Measurements from ENCODE around the gene RASEF.
"Not testable (repeated sequence)": the region's sequence is repeated elsewhere in the genome, so short reads cannot be mapped to it uniquely, and the experiment has no call there.

Gene RASEF

DNA sequence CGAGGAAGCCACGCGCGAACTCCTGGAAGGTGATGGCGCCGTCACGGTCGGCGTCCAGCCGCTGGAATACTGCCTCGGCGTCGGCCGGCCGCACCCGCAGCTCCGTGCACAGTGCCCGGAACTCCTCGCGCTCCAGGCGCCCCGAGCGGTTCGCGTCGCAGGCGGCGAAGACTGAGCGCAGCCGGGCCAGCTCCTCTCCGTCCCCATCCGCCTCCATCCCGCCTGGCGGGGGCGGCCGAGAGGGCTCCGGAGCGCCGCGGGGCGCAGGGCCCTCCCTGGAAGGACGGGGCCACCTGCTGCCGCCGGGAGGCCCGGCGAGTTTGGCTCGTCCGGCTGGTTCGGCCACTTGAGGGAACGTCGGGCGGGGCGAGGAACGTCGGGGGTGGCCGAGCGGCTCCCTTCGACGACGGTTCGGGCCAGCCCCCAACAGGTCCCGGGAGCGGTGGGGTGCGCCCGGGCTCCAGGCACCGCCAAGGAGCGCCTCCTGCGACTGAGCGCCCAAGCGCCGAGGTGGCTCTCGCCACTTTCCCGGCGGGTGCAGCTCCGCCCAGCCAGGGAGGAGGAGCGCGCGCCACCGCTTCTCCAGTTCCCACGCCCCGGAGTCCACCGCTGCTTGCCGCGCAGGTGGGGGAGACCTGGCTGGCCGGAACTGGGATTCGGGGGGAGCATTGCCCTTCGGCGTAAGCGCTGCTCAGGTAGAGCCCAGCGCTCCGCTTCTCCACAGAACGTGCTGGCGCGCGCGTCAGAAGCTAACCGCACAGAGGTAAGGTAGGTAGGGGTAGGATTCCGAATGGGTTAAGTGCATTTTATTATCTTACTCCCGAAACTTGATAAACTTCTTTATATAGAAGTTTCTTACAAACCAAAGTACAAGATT lies at the start of gene RASEF:
Gene RASEF (minus strand): TSS at position 492 of the 877 bp plus-strand sequence. CDS start 275 bp downstream, at position 217.
- no peak for DNase-seq

DNA sequence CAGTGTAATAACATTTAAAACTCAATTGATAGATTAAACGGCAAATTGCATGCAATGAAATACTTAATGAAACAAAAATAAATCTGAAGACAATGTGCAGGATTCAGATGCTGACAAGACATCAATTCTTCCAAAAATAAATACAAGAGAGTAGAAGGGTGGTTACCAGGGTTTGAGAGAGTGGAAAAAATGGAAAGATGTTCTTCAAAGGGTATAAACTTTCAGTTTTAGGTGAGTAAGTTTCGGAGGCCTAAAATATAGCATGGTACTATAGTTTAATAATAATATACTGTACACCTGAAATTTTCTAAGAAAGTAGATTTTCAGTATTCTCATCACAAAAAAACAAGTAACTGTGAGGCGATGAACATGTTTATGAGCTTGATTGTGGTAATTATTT lies 48.2 kb upstream of the RASEF start:
- DNase-seq = no peak

DNA sequence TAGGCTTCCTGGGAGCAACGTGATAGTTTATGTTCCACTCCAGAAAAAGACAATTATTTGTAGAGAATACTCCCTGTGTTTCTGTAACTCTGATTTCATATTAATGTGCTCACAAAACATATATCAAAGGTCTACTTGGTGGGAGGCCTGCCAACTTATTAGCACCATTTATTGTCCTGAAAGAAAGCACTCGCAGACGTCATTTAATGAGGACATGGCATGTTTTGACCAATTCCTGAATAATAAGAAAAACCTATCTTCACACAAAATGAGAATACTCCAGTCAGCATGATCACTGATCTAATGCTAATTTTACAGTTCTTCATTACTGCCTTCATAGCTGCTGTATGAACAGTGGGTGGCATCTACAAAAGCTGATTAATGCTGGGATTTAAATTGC lies 46.4 kb upstream of the RASEF start:
- no peak for DNase-seq

DNA sequence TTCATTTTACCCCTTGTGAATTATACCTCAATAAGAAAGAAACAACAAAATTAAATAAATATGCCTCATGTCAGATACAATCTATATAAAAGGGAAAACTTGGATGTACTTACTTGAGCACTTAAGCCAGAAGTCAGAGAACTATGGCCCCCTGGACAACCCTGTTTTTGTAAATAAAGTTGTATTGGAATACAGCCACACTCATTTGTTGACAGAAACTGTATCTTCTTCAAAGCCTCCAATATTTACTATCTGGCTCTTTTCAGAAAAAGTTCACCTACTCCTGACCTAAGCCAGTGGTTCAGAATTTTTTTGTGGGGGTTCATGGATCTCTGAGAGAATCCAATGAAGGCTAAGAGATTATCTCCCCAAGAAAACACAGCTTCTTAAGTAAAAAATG lies 45.3 kb upstream of the RASEF start:
- no peak for DNase-seq

DNA sequence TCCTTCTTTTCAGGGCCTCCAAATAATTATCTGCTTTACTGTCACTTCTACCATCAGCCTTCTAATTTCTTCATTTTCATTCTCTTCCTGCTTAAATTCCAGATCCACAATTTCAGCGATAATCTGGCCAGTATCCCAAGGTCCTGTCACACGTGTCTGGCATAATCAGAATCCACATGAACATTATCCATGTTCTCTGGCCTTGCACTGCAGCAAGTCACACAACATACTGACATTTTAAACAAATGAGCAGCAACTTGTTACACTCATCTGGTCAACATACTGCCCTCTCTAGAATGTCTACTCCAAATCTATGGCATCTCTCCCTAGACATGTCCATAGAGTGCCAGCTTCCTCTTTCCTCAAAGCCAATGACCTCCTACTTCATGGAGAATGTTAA lies 43.8 kb upstream of the RASEF start:
- no peak for DNase-seq

DNA sequence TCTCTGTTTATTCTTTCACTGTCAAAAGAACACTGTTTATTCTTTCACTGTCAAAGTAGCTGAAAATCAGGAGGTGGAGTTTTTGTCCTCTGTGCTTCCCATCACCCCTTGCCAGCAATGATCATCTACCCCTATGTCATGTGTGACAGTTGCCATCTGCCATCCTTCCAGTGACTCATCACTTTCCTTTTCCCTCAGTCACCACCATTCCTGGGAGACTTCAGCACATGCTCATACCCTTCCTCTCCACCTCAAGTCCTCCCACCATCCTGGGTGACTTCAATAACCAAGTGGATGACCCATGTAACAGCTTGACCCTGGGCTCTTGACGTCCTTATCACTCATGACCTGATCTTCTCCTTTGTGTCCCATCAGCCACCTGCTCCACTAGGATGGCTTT lies 43.3 kb upstream of the RASEF start:
- DNase-seq = no peak

DNA sequence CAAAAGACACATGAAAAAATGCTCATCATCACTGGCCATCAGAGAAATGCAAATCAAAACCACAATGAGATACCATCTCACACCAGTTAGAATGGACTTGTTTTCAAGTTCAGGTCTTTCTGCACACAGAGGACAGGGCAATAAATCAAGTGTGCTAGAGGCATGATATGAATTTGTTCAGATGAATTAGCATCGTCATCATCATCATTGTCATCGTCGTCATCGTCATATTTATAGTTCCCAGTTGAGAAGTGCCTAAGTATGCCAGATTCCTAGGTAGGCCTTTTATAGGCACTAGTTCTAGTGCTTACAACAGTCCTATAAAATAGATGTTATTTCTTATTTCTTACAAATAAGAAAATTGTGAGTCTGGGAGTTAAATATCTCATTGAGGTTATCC lies 34.7 kb upstream of the RASEF start:
- no peak for DNase-seq

DNA sequence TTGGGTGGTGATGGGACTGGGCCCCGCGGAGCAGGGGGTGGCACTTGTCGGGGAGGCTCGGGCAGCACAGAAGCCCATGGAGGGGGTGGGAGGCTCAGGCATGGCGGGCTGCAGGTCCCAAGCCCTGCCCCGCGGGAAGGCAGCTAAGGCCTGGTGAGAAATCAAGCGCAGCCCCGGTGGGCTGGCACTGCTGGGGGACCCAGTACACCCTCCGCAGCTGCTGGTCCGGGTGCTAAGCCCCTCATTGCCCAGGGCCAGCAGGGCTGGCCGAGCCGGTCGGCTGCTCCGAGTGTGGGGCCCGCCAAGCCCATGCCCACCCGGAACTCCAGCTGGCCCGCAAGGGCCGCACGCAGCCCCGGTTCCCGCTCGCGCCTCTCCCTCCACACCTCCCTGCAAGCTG lies 30.4 kb upstream of the RASEF start:
- not testable (repeated sequence) for DNase-seq

DNA sequence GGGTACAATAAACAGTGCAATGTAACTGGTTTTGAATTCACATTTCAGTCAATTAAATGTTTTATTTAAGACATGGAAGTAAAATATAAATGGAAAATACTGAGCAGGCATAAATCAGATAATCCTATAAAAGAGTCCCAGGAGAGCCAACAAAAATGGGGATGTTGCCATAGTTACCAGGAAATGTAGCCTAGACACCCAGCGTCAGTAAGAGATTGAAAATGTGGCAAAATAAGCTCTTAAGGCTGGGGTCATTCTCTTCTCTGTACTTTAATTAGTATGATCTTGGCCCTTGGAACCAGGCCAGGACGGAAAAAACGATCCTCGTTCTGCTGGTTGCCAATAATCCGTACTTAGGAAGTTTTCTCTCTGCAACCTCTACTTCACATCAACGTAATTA lies 18.9 kb upstream of the RASEF start:
- DNase-seq = no peak

DNA sequence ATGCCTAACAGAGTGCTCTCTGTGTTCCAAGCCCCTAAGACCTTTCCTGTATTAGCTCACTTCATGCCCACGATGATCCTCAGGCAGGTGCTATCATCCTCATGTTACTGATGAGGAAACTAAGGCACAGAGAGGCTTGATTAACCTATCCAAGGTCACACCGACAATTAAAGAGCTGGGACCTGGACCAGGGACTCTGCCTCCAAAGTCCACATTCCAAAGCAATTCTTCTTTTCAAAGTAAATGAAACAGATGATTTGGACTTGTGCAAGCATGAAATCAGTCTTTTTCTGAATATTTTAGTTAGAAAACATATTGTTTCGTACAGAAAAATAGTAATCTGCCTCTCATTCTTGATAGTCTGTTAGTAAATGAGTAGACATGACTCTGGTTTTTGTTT lies 18.1 kb upstream of the RASEF start:
- no peak for DNase-seq

DNA sequence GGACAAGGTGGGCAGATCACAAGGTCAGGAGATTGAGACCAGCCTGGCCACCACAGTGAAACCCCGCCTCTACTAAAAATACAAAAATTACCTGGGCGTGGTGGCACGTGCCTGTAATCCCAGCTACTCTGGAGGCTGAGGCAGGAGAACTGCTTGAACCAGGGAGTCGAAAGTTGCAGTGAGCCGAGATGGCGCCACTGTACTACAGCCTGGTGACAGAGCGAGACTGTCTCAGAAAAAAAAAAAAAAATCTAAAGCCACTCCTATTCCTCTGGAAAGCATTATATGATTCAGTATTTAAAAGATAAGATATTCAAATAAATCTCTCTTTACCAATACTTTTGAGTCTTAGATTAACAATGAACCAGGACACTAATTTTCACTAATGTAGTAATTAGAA lies 13.0 kb upstream of the RASEF start:
- not testable (repeated sequence) for DNase-seq

DNA sequence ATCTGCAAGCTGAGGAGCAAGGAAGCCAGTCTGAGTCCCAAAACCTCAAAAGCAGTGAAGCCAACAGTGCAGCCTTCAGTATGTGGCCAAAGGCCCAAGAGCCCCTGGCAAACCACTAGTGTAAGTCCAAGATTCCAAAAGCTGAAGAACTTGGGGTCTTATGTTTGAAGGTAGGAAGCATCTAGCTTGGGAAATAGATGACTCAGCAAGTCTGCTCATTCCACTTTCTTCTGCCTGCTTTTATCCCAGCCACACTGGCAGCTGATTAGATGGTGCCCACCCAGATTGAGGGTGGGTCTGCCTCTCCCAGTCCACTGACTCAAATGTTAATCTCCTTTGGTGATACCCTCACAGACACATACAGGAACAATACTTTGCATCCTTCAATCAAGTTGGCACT lies 9.6 kb upstream of the RASEF start:
- DNase-seq = not testable (repeated sequence)

DNA sequence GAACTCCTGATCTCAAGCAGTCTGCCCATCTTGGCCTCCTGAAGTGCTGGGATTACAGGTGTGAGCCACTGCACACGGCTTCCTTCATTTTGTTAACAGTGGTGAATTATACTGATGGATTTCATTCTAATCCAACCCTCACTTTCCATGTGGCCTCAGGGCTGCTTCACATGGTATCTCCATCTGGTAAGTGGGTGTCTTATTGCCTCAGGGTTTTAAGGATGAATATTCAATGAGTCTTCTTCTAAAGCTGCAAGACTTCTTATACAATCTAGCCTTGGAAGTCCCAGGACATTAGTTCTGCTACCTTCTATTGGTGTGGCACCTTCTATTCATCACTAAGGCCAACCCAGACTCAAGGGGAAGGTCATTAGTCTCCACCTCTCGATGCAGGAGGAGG lies 8.7 kb upstream of the RASEF start:
- DNase-seq = no peak

DNA sequence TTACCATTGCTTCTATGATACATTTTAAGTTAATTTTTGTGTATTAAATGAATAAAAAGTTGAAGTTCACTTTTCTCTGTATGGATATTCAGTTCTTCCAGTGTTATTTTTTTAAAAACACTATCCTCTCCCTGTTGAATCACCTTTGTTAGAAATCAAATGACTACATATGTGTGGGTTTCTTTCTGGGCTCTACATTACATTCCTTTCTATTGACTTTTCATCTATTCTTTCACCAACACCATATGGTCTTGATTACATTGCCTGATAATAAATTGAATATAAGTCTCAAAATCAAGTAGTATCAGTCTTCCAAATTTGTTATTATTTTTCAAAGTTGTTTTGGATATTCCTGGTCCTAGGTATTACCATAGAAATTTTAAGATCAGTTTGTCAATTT lies 7.3 kb upstream of the RASEF start:
- no peak for DNase-seq

DNA sequence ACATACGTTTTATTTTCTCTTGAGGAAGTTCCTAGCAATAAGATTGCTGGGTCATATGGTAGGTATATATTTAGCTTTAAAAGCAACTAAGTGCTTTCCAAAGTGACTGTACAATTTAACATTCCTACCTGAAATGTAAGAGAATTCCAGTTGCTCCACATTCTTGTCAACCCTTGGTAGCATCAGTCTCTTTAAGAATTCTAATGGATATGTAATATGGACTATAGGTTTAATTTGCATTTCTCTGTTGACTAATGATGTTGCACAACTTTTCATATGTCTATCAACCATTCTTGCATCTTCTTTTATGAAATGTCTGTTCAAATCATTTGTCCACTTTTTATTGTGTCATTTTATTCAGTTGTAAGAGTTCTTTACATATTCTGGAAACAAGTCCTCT lies 6.7 kb upstream of the RASEF start:
- DNase-seq = no peak

DNA sequence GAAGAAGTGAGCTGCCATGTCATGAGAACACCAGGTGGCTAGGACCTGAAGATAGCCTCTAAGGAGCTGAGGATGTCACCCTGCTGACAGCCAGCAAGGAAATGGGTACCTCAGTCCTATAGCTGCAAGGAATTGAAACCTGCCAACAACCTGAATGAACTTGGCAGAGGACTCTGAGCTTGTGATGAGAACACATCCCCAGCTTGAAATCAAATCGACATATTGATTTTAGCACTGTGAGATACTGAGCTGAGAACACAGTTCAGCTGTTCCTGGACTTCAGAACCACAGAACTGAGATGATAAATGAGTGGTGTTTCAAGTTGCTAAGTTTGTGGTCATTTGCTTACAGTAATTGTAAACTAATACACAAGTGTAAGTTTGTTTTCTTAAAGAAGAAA lies 5.5 kb upstream of the RASEF start:
- DNase-seq = no peak

DNA sequence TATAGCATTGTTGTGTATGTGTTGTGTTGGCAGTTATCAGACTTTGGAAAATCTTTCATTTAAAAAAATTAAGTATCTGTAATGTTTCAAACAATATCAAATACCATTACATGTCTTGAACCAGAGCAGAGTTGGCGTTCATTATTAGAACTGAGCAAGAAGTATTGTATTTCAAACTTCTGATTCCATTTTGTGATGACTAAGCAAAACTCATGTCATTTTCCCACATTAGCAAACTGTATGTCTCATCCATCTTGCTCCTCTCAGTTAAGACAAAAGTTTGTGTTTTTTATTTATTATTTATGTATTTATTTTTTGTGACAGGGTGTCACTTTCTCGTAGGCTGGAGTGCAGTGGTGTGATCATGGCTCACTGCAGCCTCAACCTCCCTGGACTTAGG lies 4.6 kb upstream of the RASEF start:
- no peak for DNase-seq

DNA sequence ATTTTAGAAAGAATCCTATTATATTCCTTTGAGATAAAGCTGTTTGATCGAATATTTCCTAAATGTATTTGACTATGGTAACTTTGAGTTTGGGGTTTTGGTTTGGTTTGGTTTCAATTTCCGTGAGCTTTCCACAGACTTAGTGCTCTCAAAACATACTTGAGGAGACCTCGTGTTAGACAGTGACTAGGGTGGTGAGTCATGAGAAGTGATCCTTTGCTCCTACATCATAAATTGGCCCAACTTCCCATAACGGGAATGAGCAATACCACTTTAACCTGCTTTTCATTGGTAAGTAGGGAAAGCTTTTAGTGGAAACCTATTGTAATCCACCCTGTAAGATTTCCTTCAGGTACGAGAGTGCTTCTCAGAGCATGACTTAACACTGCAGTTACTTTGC lies 3.8 kb upstream of the RASEF start:
- no peak for DNase-seq

DNA sequence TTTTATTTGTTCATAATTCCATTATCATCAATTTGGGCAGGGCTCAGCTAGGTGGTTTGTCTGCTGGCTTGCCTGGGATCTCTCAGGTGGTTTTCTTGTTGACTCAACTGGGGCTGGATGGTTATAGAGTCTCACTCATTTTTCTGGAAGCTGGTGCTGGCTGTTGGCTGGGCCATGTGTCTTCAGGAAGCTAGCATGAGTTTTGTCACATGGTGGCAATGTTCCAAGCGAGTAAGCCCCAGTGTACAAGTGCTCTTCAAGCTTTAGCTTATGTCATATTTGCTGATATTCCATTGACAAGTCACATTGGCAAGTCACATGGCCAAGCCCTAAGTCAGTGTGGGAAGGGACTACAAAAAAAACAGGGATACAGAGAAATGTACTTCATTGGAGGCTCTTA lies 2.3 kb upstream of the RASEF start:
- DNase-seq = no peak

DNA sequence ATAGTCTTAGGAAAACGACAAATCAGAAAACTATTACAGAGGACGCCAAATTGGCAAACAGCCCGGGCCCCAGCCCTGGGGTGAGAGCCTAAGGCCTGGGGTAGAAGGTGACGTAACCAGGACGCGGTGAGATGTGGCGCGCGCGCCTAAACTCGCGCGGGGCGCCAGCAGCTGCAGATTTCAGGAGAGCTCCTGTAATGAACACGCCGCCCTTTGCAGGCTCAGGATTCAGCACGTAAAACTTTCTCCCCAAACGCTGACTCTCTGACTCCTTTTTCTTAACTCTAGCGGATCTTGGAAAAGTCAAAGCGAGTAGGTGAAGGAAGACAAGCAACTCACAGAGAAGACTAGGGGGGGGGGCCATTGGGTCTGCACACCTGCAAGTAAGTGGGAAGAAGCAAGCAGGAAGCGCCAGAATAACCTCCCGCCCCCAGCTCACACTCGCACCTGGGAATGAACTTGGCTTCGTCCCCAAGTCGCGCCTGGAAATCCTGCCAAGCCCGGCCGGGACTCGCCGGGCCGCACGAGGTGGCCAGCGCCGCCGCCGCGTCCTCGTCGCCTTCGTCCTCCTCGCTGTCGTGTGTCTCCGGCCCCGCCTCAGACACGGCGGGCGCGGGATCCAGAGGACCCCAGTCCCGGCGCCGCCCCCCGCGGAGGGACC lies 822 bp downstream of the RASEF start:
- DNase-seq = no peak

DNA sequence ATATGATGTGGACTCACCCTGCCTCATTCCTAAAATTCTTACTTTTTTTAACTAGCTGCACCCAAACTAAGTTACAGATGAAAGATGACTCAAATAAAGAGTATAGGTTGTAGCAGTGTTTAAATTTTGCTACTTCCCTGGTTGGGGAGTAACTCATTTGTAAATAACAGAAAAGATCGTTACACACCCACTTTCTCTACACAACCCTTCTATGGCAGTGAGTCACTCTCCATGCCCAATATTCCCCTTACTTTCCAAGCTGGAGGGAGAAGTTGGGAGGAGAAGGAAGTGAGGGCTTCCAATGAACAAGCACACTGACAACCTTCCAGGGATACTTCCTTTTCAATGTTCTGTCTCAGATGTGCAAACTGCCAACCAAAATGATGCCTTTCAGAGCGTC lies 1.9 kb downstream of the RASEF start:
- no peak for DNase-seq

DNA sequence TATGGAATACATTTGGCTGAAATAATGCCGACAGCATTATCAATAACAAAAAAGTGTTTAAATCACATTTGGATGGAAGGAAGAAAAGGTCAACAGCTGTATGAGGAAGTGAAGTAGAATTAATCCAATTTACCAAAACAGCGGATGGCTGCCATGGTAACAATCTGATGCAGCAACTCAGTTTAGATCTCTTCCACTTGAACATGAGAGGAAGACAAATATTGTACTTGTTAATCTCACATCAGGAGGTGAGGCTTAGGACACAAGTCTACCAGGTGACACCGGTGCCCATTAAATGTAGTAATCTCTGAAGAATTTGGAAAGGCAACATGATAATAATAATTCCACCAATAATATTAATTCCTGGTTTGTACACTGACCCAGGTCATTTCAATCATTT lies 2.4 kb downstream of the RASEF start:
- no peak for DNase-seq

DNA sequence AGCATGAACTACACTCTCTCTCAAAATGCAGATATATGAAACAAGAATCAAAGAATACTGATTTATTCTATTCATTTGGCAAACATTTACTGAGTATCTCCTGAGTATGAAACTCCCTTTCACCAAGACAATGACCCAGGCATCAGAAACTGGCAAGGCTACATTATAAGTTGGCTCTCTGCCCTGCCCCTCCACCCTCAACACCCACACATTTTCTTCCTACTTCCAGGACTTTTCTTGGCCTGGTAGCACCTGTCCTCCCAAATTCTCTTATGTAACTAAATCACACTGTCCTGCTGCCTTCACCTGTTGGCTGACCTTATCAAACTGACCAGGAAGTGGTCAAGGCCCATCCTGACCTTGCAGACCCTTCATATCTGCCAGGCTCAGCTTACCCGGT lies 3.5 kb downstream of the RASEF start:
- DNase-seq = no peak

DNA sequence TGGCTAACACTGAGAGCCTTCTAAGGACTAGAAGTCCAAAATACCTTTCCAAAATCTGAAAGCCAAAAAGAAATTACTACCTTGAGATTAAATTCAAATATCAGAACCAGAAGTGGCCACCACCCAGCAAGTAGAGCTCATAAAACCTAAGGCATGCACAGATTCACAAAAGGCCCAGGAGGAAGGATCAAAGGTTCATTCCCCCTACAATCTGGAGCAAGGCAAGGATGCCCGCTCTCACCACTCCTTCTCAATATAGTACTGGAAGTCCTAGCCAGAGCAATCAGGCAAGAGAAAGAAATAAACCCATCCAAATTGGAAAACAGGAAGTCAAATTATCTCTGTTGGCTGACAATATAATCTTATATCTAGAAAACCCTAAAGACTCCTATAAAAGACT lies 6.0 kb downstream of the RASEF start:
- no peak for DNase-seq

DNA sequence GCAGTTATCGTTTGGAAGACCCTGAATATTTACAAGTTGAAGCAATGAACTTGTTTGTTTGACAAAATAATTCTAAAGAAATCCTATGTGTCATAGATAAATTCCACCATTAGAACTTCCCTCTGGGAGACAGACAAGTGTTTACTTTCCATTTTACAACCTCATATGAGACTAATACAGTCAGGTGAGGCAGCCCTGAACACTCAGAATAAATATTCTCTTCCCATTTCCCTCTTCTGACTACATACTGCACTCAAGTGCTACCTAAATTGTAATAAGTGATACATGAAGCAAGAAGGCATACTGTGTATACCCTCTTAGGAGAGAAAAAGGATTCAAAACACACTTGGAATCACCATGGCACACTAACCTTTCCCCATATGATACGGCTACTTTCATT lies 6.8 kb downstream of the RASEF start:
- no peak for DNase-seq

All from stimulated activated CD4-positive, alpha-beta T cell treated with anti-CD3 and anti-CD28 coated beads, Interleukin-1b, Interleukin-23, amount 100 ng/mL, for 48 hours (primary cell).